C1 segment of cervical spinal cord (tissue), 14 donors: ENCODE results near the gene MESD.
A peak's percentile ranks its signal among the peaks of the same experiment; 100 is the strongest.

Experiments
- DNase-seq, 14 donors: peaks; one replicate each; lab custom pipeline; 2025; lab: John Stamatoyannopoulos, UW

MESD gene

DNA sequence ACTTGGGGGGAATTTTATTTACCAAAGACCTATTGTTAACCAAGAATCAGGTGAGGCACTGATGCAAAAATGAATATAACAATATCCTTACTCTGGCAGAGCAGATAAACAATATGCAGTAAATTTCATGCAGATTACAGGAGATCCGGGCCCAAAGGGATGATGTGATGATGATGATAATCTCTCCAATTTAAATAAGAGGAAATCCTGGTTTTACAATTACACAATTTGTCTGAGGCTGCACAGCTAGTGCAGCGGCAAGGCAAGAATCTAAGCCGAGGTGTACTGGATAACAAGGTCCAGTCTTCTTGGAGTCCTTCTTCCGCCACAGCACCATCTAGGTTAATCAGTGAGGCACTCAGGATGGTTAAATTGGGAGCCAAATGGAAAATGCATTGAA, 2.4 kb upstream of the MESD start:
- DNase-seq, result no peak

DNA sequence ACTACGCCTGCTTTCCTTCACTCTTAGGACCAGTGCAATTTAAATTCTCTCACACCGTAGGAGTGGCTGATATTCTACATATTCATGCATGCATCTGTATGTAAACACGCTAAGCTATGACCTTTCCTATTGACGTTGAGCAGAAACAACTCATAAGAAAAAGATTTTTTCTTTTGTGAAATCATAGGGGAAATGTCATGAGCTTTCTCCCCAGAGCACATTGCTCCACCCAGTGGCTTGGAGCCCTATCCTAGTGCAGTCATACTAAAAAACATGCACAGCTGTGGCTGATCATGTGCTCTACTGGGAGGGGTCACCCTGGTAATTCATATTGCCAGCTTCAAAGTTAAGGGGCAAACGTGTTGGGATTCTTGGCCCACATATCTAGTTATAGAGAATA, 1.8 kb upstream of the MESD start:
- DNase-seq, result peak in 8 of 14 donors; percentile 13 to 46 (median 23)

DNA sequence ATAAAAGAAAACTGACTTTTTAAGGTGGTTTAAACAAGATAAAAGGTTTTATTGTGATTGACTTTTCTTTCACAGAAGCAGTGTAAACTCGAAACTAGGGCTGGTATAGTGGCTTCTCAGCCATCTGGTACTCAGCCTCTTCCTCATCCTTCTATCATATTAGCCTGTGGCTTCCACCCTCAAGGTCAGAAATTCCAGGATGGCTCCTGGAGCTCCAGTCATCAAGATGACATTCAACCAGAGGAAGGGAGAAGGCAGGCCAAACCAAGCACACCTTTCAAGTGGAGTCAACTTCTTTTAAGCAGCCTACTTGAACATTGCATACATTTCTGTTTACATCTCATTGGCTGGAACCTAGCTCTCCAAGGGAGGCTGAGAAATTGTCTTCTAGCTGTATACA, 1.3 kb upstream of the MESD start:
- no peak for DNase-seq

DNA sequence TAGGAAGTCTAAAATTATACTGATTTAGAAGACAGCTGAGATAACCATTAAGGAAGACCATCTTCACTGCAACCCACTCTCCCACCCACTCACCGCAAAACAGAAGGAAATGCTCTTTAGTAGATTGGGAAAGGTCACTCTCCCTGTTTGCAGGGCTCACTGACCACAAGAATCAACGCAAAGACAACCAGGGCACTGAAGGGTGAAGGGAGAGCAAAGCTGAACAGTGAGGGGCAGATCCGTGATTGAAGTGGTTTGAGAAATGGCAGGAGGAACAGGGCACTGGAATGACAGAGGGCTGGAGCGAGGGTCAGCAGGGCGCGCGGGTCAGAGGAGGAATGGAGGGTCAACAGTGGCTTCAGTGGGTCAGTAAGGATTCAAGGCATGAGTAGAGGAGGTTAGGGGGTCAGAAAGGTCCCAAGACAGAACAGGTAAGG, 520 bp downstream of the MESD start:
- peak in 1 of 14 donors; percentile 68 for DNase-seq

DNA sequence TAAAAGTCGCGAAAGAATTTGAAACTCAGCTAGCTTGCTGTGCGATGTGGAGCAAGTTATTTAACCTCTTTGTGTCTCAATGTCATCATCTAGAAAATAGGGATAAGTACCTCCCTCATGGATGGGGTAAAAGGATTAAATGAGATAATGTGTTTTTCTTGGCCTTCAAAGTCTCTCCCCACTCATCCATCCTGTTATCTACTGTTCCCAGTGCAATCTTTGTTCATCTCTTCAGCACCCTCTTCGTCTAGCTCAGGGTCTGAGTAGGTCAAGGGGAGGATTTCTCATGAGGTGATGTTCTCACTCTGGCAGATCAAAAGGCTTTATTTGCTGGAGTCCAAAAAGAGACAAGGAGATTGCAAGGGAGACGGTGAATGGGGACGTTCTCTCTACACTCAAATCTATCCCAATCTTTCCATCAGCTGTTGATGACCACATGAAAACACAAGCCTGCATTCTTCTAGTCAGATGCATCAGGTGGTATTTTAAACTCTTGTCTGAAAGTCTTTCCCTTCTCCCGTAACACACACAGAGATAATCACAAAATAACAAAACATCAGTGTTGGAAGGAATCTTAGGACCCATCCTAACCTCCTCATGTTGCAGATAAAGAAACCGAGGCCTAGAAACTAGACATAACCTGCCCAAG, 1.3 kb downstream of the MESD start:
- no peak for DNase-seq

DNA sequence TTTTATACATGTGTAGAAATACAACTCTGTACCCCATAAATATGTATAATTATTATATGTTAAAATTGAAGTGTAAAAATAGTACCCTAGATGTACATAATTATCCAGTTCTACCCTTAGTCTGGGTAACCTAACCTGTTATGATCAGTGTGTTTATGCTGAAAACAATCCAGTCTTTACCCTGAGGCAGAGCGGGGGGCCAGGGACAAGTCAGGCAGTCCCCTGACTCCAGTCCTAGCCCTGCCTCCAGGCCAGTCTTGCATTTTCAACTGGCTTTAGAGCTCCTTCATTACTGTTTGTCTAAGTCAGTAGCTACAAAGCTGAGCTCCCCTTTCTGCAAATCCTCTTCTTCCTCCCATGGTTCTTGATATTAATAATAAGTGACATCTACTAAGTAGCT, 3.1 kb downstream of the MESD start:
- DNase-seq, result no peak

DNA sequence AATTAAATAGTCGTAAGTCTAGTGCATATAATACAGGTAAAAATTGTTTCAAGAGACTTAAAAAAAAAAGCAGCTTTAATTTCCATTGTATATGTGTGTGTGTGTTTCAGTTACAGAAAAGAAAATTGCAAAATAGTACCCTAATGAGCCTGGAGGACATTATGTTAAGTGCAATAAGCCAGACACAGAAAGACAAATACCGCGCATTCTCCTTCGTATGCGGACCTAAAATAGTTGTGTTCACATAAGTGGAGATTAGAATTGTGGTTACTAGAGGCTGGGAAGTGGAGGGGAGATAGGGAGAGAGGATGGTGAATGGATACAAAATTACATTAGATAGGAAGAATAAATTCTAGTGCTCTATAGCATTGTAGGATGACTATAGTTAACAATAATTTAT, 3.6 kb downstream of the MESD start:
- DNase-seq, result no peak

DNA sequence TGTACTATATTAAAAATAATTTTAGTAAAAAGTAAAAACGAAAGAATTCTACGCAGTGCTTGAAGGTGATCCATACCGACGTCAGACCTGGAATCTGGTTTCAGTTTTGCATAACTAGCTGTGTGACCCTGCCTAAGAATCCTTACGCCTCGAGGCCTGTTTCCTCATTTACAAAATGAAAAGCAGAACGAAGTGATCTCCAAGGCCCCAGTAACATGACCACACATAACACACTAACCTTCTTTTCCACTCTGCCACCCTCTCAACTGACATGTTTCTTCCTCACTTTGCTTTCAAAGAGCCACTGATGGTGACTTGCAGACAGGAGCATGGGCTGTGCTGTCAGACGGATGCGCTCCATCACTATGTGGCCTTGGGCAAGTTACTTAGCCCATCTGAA, 4.8 kb downstream of the MESD start:
- no peak for DNase-seq

DNA sequence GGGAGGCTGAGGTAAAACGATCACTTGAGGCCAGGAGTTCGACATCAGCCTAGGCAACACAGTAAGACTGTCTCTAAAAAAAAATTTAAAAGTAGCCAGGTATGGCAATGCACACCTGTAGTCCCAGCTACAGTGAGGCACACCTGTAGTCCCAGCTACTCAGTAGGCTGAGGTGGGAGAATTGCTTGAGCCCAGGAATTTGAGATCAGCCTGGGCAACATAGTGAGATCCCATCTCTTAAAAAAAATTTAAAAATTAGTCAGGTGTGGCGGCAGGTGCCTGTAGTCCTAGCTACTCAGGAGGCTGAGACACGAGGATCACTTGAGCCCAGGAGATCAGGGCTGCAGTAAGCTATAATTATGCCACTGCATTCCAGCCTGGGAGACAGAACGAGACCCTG, 6.8 kb downstream of the MESD start:
- no peak for DNase-seq

DNA sequence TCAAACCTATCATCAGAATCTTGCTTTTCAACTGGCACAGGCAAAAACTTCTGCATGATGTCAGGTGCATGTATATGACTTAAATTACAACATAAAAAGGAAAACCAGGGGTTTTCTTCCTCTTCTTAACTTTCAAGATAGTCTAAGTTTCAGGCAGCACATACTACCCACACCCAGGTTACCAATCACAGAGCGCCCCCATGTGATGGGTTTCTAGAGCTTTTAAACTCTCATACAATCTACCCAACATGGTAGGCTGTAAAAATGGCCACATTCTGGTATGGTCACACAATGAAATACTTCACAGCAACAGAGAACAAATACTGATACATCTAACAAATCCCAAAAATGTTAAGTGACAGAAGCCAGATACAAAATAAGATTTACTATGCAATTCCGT, 7.4 kb downstream of the MESD start:
- DNase-seq, result no peak

DNA sequence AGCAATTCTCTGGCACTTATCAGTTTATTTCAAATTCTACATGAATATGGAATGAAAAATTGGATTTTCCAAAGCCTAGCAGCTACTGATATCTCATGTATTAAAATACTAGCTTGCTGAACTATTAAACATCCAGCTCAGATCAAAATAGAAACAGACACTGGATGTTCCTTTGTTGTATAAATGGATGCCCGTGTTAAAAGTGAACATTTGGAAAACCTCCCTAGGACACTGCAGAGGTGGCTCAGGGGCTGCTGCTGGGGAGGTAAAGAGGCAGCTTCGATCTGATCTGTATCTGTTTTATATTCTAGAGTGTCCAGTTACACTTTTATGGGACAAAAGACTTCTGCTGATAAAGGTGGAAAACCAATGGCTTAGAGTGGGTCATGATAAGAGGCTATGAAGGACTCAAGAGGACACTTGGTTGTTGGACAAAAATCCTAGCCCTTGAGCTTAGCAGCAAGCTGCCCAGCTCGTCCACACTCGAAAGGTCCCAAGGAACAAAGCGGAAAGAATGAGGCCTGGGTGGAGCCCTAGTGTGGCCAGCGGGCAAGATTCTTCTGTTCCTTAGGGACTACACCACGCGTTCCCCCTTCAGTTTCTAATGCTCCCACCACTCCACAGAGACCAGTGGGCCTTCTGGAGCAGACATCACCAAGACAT, 9.9 kb downstream of the MESD start:
- no peak for DNase-seq

DNA sequence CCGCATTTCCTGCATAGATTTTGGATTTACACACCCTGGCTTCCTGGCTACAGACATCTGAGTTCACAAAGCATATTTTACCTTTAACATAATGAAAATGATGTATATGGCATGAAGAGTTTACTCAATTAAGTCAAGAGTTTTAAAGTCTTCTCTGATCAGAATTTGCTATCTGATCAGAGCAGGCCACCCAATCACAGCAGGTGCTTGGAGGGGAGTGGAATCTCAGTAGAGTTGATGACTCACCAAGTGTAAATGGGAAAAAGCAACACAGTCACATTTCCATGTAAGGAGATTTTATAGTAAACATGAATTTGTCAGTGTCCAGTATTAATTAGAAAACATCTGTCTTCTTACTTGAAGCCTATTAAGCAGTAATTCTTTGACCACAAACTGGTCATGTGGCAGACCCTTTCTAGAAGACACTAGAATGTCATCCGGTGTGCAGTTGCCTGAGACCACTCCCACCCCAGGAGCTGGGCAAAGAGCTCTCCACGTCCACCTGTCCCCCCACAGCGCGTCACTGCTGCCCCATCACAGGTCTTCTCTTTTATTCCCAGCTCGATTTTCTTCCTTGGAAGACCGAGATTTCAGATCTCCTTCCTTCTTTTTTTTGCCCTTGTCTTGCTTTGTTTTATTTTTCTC, 10.8 kb downstream of the MESD start:
- no peak for DNase-seq

DNA sequence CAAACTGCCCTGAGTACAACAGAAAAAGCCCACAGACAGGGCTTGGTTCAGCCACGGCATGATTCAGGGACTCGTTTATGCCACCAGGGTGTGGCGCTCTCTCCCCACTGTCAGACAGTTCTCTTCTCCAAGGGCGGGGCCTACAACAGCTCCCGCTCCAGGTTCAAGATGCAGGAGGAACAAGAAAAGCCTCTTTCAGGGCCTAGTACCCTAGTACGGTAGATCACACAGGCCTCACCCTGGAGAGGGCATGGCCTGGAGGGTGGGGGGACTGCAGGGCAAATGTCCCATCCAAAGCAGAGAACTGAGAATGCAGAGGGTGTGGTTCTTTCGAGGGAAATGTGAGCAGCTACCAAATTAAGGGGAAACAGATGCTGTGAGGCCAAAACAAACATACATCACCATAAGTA, 12.0 kb downstream of the MESD start:
- DNase-seq, result peak in 10 of 14 donors; percentile 10 to 63 (median 50)

DNA sequence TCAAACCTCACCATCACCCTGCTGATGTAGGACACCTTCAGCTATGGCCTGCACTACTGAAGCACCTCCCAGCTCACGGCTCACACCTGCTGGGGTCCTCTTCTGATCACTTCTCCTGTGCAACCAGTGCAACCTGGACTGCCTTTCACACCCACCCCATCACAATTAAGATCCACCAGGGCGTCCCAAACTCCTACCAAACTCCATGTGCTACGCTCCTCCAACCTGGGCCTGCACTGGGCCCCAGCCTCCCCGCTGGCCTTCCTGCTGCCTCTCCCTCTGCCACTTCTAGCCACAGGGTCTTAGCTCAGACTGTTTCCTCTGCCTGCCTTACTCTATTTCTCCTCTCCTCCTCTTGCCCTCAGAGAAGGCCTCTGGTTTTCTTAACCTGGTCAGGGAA, 12.8 kb downstream of the MESD start:
- DNase-seq, result peak in 1 of 14 donors; percentile 34

DNA sequence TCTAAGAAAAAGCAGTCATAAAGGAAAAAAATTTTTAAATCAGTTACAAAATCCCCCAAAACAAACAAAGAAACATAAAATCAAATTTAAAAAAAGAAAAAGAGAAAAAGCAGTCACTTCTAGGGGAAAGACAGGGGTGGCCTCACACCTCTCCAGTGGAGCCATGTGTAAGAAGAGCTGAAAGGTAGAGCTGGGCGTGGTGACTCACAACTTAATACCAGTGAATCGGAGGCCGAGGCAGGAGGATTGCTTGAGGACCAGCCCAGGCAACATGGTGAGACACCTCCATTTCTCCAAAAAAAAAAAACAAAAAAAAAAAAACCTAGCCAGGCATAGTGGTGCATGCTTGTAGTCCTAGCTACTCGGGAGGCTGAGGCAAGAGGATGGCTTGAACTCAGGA, 14.7 kb downstream of the MESD start:
- DNase-seq, result no peak

DNA sequence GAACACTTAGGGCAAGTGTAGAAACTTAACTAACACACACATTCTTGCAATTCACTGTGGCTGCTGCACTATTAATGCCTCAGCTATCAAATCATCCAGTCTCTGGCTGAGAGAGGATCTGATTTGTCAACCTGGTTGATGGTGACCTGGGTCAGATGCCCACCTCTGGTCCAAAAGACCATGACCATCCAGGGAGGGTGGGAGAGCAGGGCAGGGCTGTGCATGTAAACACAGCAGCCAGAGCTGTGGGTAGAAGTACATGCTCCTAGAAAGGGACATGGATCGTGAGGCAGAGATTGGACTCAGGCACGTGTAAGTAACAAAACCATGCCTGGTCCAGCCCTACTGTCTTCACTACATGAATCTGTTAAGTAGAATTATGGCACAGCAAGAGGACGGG, 17.3 kb downstream of the MESD start:
- no peak for DNase-seq

DNA sequence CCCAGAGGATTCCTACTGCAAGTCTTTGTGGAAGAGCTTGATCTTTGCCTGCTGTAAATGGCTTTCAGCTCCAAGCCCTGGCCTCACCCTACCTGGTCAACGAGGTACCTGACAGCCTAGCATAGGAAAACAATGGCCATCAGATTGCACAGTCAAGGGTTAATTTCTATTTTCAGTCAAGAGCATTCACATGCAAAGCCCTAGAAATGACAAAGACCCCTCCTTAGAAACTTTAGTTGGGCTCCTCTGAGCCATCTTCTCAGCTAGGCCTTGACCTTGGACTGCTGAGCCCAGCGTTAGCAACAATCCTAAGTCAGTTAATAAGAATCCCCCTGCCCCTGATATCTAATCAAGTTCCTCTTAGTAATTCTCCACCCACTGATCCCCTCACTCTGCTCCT, 18.5 kb downstream of the MESD start:
- no peak for DNase-seq

DNA sequence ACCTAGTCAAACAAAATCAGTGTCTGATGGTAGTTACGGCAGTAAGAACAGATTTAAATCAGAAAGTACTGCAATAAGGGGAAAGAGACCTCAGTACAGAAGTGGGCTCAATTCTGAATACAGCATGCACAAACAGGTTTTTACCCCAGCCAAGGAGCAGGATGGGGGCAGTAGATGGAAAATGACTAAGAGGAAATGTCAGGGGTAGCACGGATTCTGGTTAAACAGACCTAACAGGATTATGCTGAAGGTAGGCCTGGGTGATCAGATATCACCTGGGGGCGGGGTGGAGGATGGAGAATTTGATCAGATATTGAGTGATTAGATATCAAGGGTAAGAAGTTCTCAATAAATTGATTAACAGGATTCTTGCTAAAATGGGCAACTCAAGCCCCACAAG, 19.0 kb downstream of the MESD start:
- no peak for DNase-seq

DNA sequence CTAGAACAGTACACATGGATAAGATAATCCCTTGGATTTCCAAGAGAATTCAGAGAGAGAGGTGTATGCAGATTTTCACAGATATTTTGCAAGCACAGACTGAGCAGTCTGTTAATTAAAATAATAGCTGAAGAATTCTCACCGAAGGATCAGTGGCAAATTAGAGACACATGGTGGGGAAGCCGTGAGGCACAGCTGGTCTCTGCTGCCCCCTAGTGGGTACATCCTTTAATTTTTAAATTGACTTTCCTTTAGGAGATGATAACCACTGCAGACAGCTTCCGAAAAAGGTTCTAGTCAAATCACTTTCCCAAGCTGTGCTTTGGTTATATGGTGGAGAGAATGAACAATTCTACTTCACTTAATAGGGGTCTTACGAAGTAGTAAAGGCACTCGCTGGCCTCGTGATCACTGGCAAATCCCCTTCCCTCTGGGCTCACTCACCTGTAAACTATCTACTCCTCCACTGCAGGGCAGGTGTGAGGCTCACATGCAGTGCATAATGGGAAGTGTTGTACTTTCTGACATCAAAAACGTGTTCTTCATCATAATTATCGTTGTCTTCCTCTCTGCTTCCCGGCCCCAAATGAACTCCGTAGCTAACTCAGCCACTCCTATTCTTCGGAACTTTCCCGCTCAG, 19.5 kb downstream of the MESD start:
- peak in 8 of 14 donors; percentile 12 to 57 (median 20) for DNase-seq

DNA sequence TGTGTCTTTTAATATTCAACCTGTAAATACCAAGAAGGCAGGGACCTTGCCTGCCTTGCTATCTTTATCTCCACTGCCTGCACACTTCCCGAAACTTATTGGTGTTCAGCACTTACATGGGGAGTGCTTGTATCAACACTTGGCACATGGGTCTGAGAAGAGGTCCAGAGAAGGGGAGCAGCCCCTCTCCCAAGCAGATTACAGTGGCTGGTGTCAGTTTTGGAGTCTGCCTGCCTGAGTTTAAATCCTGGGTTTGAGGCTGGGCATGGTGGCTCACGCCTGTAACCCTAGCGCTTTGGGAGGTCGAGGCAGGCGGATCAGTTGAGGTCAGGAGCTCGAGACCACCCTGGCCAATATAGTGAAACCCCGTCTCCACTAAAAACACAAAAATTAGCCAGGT, 20.3 kb downstream of the MESD start:
- DNase-seq, result no peak

DNA sequence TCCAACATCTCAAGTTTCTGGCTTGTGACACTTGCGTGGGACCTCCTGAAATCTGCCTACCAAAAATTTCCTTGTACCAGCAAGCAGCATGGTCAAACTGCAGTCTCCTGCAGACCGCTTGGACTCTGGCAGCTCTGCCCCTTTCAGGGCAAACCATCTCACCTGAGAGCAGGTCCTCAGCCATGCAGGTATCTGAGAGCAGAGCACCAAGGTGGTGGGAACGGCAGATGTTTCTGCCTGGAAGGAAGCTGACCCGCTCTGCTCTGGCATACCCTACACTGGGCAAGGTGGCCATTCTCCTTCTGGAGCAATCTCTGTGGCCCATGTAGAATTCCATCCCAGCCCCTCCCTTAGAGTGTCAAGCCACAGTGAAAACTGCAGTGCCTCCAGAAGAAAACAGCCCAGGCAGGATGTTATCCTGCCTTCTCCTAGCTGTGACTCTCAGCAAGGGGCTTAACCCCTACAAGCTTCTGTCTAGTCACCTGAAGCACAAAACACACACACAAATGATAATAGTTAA, 21.6 kb downstream of the MESD start:
- no peak for DNase-seq

DNA sequence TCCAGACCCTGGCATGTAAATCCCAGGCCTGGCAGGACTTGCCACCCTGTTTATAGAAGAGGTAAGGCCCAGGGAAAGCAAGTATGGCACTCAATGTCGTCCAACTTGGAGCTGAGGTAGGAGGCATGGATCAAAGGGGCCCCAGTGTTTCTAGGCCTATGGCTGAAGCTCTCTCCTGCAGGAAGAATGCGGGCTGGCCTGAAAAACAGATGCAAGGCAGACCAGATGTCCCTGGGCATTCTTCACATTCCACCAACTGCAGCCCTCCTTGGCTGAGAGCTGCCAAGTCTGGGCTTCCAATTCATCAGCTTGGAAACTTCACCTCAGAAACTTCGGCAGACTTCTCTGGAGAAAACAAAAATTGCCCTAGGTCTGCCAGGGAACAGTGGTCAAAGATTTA, 22.2 kb downstream of the MESD start:
- no peak for DNase-seq
